Muscle layer of colon (tissue), 2 donors: ENCODE results near the gene DNAI1.

Experiments
- H3K27ac ChIP-seq: one replicate; pipeline ENCODE4 v1.7.0; 2013; ENCODE audit warnings: low read depth, mild to moderate bottlenecking, low read length, moderate library complexity
- H3K27me3 ChIP-seq, 2 donors: one replicate each; pipeline ENCODE4 v1.7.0; 2013; ENCODE audit warnings: low read length in 2 of 2, mild to moderate bottlenecking in 2 of 2; ENCODE audit not compliant: insufficient read depth in 2 of 2, control insufficient read depth in 1 of 2
- H3K36me3 ChIP-seq: one replicate; pipeline ENCODE4 v1.7.0; 2013; ENCODE audit warnings: mild to moderate bottlenecking, low read length; ENCODE audit not compliant: insufficient read depth
- H3K4me1 ChIP-seq: one replicate; pipeline ENCODE4 v1.7.0; 2013; ENCODE audit warnings: mild to moderate bottlenecking, low read length; ENCODE audit not compliant: insufficient read depth
- H3K4me3 ChIP-seq, 2 donors: one replicate each; pipeline ENCODE4 v1.7.0; 2013; ENCODE audit warnings: low read length in 2 of 2, low read depth in 1 of 2, mild to moderate bottlenecking in 1 of 2, moderate library complexity in 1 of 2
- H3K9ac ChIP-seq: one replicate; pipeline ENCODE4 v1.7.0; 2013; ENCODE audit warnings: low read length
- H3K9me3 ChIP-seq: one replicate; pipeline ENCODE4 v1.7.0; 2013; ENCODE audit warnings: mild to moderate bottlenecking, low read length
- donor health status: abdominal sarcoma.
- donor health status: Adenocarcinoma of cecum.

Gene DNAI1

GRCh38 chr9:34458013-34458958 is at the start of gene DNAI1, which contains the start of gene FAM219A:
Gene DNAI1, plus strand, starts transcription at chr9:34458805. Its CDS starts 201 bp downstream, at chr9:34459006.
Gene FAM219A, minus strand, starts transcription at chr9:34458570. Its CDS starts 307 bp downstream, at chr9:34458263.
- H3K36me3 ChIP-seq = no peaks in the 10 kb centered on the region
- H3K27ac ChIP-seq = peak within 1 kb of the TSS; percentile 73
- H3K9ac ChIP-seq = peak within 1 kb of the TSS; percentile 74
- no peaks in the 10 kb centered on the region for H3K27me3 ChIP-seq
- no peaks in the 10 kb centered on the region for H3K9me3 ChIP-seq
- H3K4me3 ChIP-seq = peak within 1 kb of the TSS; percentile 85 to 89
- H3K4me1 ChIP-seq = peaks cover 12% of the 10 kb centered on the region

GRCh38 chr9:34409154-34409553 is 49.5 kb upstream of the DNAI1 start:
- no peaks in the 10 kb centered on the region for H3K9me3 ChIP-seq
- H3K4me3 ChIP-seq = no peak overlapping the region
- no peaks in the 10 kb centered on the region for H3K4me1 ChIP-seq
- peaks cover 5% of the 10 kb centered on the region for H3K36me3 ChIP-seq
- H3K9ac ChIP-seq = no peak overlapping the region
- no peak overlapping the region for H3K27ac ChIP-seq
- no peaks in the 10 kb centered on the region for H3K27me3 ChIP-seq

GRCh38 chr9:34412336-34412735 is 46.3 kb upstream of the DNAI1 start:
- Histone ChIP-seq H3K9ac (no peak overlapping the region), H3K27ac (no peak overlapping the region), H3K36me3 (no peaks in the 10 kb centered on the region), H3K4me3 (no peak overlapping the region), H3K27me3 (no peaks in the 10 kb centered on the region), H3K4me1 (no peaks in the 10 kb centered on the region), H3K9me3 (no peaks in the 10 kb centered on the region)

- no peaks in the 10 kb centered on the region for H3K4me1 ChIP-seq
- peaks cover 3% of the 10 kb centered on the region for H3K36me3 ChIP-seq
- H3K27me3 ChIP-seq = no peaks in the 10 kb centered on the region
- no peak overlapping the region for H3K4me3 ChIP-seq
- no peak overlapping the region for H3K9ac ChIP-seq
- no peaks in the 10 kb centered on the region for H3K9me3 ChIP-seq
- no peak overlapping the region for H3K27ac ChIP-seq
Measured at GRCh38 chr9:34413231-34413852, 45.3 kb upstream of the DNAI1 start.

GRCh38 chr9:34417734-34418133 is 40.9 kb upstream of the DNAI1 start:
- no peaks in the 10 kb centered on the region for H3K4me1 ChIP-seq
- no peak overlapping the region for H3K27ac ChIP-seq
- no peaks in the 10 kb centered on the region for H3K27me3 ChIP-seq
- H3K9ac ChIP-seq = no peak overlapping the region
- H3K4me3 ChIP-seq = no peak overlapping the region
- H3K9me3 ChIP-seq = no peaks in the 10 kb centered on the region
- H3K36me3 ChIP-seq = peaks cover 9% of the 10 kb centered on the region

- Histone ChIP-seq H3K27ac (no peak overlapping the region), H3K9ac (no peak overlapping the region), H3K27me3 (no peaks in the 10 kb centered on the region), H3K9me3 (no peaks in the 10 kb centered on the region), H3K4me1 (no peaks in the 10 kb centered on the region), H3K36me3 (peaks cover 9% of the 10 kb centered on the region), H3K4me3 (no peak overlapping the region)
Measured at GRCh38 chr9:34419716-34420504, 38.7 kb upstream of the DNAI1 start.

GRCh38 chr9:34426347-34427074 is 32.1 kb upstream of the DNAI1 start:
- no peaks in the 10 kb centered on the region for H3K9me3 ChIP-seq
- peaks cover 11% of the 10 kb centered on the region for H3K4me1 ChIP-seq
- H3K27me3 ChIP-seq = no peaks in the 10 kb centered on the region
- H3K4me3 ChIP-seq = no peak overlapping the region
- no peaks in the 10 kb centered on the region for H3K36me3 ChIP-seq
- H3K9ac ChIP-seq = no peak overlapping the region
- no peak overlapping the region for H3K27ac ChIP-seq

GRCh38 chr9:34428325-34428958 is 30.2 kb upstream of the DNAI1 start:
- Histone ChIP-seq H3K9ac (no peak overlapping the region), H3K27ac (no peak overlapping the region), H3K9me3 (no peaks in the 10 kb centered on the region), H3K27me3 (no peaks in the 10 kb centered on the region), H3K4me3 (no peak overlapping the region), H3K36me3 (no peaks in the 10 kb centered on the region), H3K4me1 (peaks cover 11% of the 10 kb centered on the region)

- Histone ChIP-seq H3K27ac (no peak overlapping the region), H3K9ac (no peak overlapping the region), H3K36me3 (no peaks in the 10 kb centered on the region), H3K4me3 (no peak overlapping the region), H3K9me3 (no peaks in the 10 kb centered on the region), H3K27me3 (no peaks in the 10 kb centered on the region), H3K4me1 (peaks cover 11% of the 10 kb centered on the region)
Measured at GRCh38 chr9:34430843-34431437, 27.7 kb upstream of the DNAI1 start.

- no peaks in the 10 kb centered on the region for H3K27me3 ChIP-seq
- H3K9me3 ChIP-seq = no peaks in the 10 kb centered on the region
- H3K27ac ChIP-seq = no peak overlapping the region
- no peak overlapping the region for H3K4me3 ChIP-seq
- no peaks in the 10 kb centered on the region for H3K36me3 ChIP-seq
- no peak overlapping the region for H3K9ac ChIP-seq
- H3K4me1 ChIP-seq = peaks cover 11% of the 10 kb centered on the region
Measured at GRCh38 chr9:34431667-34432066, 26.9 kb upstream of the DNAI1 start.
